Prostate gland (tissue), 2 donors: ENCODE measurements around the gene NPB.

Experiments used
- CTCF ChIP-seq, 4 experiments: fragments of 200-600 bp in 2 of 4; fragments of 450-650 bp in 2 of 4; sonication (generic) in 2 of 4; IDR thresholded peaks; 1 replicate in 3 of 4; 2 replicates in 1 of 4; pipeline ENCODE4 v1.5.1; 2016 to 2019; ENCODE audit warnings: antibody characterized with exemption in 4 of 4, mild to moderate bottlenecking in 2 of 4, moderate library complexity in 2 of 4
- POLR2A ChIP-seq: fragments of 450-650 bp; IDR thresholded peaks from one replicate; pipeline ENCODE4 v1.6.1; 2016; ENCODE audit warnings: antibody characterized with exemption, mild to moderate bottlenecking
- POLR2AphosphoS5 ChIP-seq: sonication (generic); formaldehyde crosslinking; IDR thresholded peaks from one replicate; pipeline ENCODE4 v1.6.1; 2017; ENCODE audit warnings: antibody characterized with exemption

GRCh38 chr17:81939218-81939617, 37.2 kb downstream of the NPB start:
- TF ChIP-seq CTCF (IDR thresholded peaks at IDR 0.05) (no peak), POLR2A (no peak), POLR2AphosphoS5 (no peak)
